DOHH2 (cell line): ENCODE measurements around the gene PCGF2.

Experiments used
- CTCF ChIP-seq: fragments of 200-600 bp; sonication (generic); IDR thresholded peaks from one replicate; pipeline ENCODE4 v1.5.1; 2014; ENCODE audit warnings: antibody characterized with exemption, mild to moderate bottlenecking, low read depth, low read length; ENCODE audit not compliant: poor library complexity, severe bottlenecking
- EZH2phosphoT487 ChIP-seq: fragments of 200-600 bp; sonication (generic); IDR thresholded peaks from 2 replicates; pipeline ENCODE4 v1.6.1; 2017; ENCODE audit warnings: borderline replicate concordance, mild to moderate bottlenecking, antibody characterized with exemption, low read length, moderate library complexity, mixed read lengths

GRCh38 chr17:38773258-38773657 lies 25.1 kb upstream of the PCGF2 start:
- TF ChIP-seq CTCF = no peak
- no peak for TF ChIP-seq EZH2phosphoT487
